Measurements from ENCODE around the gene RBPJ.

Gene RBPJ

GRCh38 chr4:26459756-26460530 is 139.1 kb downstream of the RBPJ start:
- no peak for DNase-seq (ENCODE audit: low spot score)

- DNase-seq (ENCODE audit: low spot score) = no peak
These were observed 142.1 kb downstream of the RBPJ start for GRCh38 chr4:26462874-26463273.

DNA sequence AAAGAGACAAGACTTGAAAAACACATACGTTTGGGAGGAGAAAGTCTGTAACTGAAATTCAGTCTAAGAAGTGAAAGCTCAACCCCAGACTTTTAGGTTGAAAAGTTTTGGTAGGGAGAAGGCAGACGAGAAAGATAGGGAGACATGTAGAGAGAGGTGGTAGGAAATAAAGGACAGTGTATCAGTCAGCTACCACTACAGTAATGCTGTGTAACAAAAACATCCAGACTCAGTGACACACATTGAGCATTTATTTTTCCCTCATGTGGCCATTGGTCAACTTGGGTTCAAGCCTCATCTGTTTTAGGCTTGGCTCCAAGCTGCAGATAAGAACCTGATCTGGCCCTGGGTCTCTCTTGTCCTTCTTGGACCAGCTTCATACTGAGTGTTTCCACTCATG is 142.6 kb downstream of the RBPJ start:
- DNase-seq (ENCODE audit: low spot score) = no peak

DNA sequence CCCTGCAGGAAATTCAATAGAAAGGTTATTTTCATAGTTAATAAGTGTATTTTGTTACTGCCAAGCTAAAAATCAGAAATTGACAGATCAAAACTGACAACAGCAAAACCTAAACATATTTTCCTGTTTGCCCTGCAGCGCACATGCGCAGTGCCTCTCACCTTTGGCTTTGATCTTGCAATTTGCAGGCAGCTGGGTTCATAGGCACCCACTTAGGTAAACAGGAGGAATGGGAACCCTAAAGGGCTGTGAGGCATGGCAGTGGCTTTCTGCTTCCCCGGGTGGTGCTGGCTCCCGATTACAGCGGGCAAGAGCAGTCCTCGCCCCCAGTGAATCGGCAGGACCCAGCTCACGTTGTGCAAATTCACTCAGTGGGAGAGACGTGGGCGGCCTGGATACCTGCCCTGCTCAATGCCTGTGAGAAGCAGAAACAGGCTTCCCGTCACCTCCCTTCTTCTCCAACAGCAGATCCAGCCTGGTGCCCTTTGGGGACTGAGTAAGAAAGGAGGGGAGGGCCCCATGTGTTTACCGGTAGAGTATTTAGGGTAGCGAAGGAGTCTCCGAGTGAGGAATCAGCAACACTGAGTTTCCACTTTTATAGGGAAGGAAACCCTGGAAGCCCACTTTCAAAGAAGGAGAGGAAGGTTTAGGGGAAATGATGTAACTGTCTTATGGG is 143.7 kb downstream of the RBPJ start:
- no peak for DNase-seq (ENCODE audit: low spot score)

GRCh38 chr4:26466578-26467270 is 145.9 kb downstream of the RBPJ start:
- DNase-seq (ENCODE audit: low spot score) = no peak

- DNase-seq (ENCODE audit: low spot score) = no peak
These were observed 146.9 kb downstream of the RBPJ start for GRCh38 chr4:26467724-26468123.

DNA sequence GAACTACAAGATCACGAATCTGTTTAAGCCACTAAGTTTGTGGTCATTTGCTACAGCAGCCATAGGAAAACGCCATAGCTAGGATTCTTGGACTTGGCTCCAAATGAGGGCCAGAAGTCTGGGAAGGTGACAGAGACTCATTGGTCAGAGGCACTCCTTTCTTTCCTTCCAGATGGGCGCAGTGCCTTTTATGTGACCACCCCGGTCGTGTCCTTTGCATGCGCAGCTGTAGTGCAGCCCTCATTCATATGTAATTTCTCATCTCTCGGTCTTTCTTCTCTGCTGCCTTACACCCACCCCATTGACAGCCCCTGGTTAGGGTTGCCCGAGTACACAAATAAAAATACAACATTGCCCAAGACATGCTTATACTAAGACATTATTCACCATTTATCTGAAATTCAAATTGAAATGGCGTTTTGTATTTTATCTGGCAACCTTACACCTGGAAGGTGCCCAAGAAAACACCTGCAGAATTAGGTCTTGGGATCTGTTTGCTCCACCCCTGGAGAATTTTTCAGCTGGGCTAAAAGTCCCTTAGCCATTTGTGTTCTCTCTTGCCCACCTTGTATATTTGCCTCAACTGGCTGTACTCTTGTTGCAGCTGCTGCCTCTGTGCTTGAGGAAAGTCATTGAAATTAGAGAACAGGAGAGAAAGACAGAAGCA is 147.6 kb downstream of the RBPJ start:
- DNase-seq (ENCODE audit: low spot score) = no peak

- DNase-seq (ENCODE audit: low spot score) = no peak
These were observed 148.2 kb downstream of the RBPJ start for GRCh38 chr4:26468977-26469376.

GRCh38 chr4:26471890-26472289 is 151.1 kb downstream of the RBPJ start:
- no peak for DNase-seq (ENCODE audit: low spot score)

GRCh38 chr4:26473893-26474292 is 153.1 kb downstream of the RBPJ start:
- DNase-seq (ENCODE audit: low spot score) = no peak

- DNase-seq (ENCODE audit: low spot score) = no peak
These were observed 153.7 kb downstream of the RBPJ start for GRCh38 chr4:26474551-26474950.

DNA sequence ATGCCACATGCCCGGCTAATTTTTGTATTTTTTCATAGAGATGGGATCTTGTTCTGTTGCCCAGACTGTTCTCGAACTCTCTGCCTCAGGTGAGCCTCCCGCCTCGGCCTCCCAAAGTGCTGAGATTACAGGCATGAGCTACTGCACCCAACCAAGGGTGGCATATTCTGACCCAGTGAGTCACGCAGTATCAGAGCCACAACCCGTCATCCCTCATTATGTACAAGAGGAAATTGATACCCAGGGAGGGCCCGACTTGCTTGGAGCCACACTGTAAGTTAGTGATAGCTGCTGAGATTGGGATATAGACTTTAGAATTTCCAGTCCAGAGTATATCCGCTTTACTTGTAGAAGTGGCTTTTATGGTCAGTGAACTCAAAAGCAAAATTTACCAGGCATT is 154.9 kb downstream of the RBPJ start:
- no peak for DNase-seq (ENCODE audit: low spot score)

GRCh38 chr4:26476545-26476944 is 155.7 kb downstream of the RBPJ start:
- no peak for DNase-seq (ENCODE audit: low spot score)

DNA sequence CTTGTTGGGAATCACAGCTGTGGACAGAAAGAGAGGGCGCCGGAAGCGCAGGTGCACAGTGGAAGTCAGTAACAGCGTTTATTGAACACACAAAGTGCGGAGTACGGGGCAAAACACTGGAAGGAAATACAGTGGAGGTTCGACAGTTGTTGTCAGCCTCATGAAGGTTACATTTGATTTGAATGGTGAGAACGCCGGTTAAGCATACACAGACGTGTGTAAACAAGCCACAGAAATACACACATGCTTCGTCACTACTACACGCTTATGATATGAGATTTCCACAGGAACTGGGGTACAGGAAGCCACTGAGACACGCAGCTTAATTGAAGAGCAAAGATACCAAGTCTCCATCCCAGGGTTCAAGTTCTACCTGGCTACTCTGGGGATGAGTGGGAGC is 157.5 kb downstream of the RBPJ start:
- DNase-seq (ENCODE audit: low spot score) = no peak

- DNase-seq (ENCODE audit: low spot score) = no peak
These were observed 162.0 kb downstream of the RBPJ start for GRCh38 chr4:26482508-26483462.

DNA sequence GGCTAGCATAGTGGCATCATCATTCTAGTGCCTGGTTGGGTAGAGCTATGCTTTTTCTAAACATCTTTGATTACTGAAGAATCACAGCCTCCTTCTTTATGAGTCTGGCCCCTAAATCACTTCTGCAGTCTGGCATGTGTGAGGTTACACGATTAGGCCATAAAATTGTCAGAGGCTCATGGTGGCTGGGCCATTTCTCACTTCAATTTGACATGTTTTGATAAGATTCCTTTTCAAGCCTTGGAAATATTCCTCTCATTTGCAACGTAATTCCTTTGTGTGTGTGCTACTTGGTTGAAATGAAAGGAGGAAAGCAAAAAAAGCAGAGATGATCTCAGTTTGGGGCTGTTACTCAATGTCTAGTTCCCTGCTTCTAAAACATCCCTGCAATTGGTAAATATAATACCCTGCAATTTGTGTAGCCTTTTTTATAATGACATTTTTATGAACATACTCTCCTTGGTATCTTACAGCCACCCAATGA is 163.3 kb downstream of the RBPJ start:
- DNase-seq (ENCODE audit: low spot score) = no peak

GRCh38 chr4:26484516-26484915 is 163.7 kb downstream of the RBPJ start:
- DNase-seq (ENCODE audit: low spot score) = no peak
